Measurements from ENCODE around the gene FREM3. TPM values are rescaled to one million over a fixed set of nuclear protein-coding genes. Genes with fewer than 3 reads are reported as not detected.

The FREM3 gene
- total and polyA plus RNA-seq, 2 experiments from 2014 or later: not detected

DNA sequence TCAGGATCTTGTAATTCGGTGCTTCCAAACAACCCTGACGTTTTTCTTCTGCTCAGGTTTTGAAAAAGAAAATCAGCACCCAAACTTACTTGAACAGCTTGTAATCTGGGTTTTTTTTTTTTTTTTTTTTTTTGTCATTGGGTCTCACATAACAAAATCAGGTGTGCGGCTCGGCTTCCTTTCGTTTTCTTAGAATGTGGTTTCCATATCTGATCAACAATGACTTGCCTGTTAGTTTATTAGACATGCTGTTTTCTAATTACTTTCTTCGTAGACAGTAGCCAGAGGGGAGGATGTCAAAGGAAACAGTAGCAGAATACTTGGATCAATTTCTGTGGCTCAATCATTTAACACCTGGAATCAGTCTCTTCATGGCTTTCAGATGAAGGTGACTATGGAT lies 890 bp upstream of the FREM3 start:
- Histone ChIP-seq H3F3A (ENCODE audit: insufficient read depth) (no peaks in the 10 kb centered on the region), H3K27me3 (replicated peaks; ENCODE audit: insufficient read depth) (peaks cover 30% of the 10 kb centered on the region), H2AFZ (no peak overlapping the region), H3K79me2 (ENCODE audit: insufficient read depth) (no peaks in the 10 kb centered on the region), H3K36me3 (ENCODE audit: low read depth) (no peaks in the 10 kb centered on the region), H4K20me1 (ENCODE audit: insufficient read depth) (no peaks in the 10 kb centered on the region), H3K4me2 (ENCODE audit: unreplicated experiment) (no peak overlapping the region), H3K4me3 (no peak overlapping the region), H3K27ac (no peak overlapping the region), H3K9me3 (ENCODE audit: low read depth) (no peaks in the 10 kb centered on the region), H3K9me2 (ENCODE audit: insufficient read depth) (no peaks in the 10 kb centered on the region), H3K4me1 (ENCODE audit: insufficient read depth) (no peaks in the 10 kb centered on the region), H3K9ac (no peak overlapping the region)
- in situ Hi-C loops (cut with MboI): no loop called here
- TF ChIP-seq EZH2 (IDR thresholded peaks at IDR 0.05; ENCODE audit: insufficient read depth, poor library complexity, severe bottlenecking) (peak; percentile 27), EZH2phosphoT487 (IDR thresholded peaks at IDR 0.05; ENCODE audit: insufficient read depth, low read depth) (no peak)
- DNase-seq: no peak
- WGBS, 2 experiments (ENCODE audit: low coverage in 1 of 2, low lambda C conversion rate in 2 of 2, missing lambda C conversion rate in 2 of 2): 82 to 83% methylated on average over 6 of the region's 6 CpGs

DNA sequence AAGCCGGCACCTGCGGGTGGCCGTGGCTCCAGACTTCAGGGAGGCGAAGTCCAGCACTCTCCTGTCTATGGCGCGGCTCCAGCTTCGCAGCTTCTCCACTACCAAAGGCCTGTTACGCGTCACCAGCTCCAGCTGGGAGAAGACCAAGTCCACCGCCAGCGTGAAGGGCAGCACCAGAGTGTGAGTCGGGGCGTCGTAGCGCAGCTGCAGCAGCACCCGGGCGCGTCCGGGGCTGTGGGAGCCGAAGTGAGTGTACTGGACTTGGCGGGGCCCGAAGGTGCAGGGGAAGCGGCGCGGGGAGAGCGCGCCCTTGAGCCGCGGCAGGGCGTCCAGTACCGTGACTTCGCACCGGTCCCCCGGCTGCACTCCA lies 444 bp downstream of the FREM3 start:
- Histone ChIP-seq H4K20me1 (ENCODE audit: insufficient read depth) (no peaks in the 10 kb centered on the region), H3K79me2 (ENCODE audit: insufficient read depth) (no peaks in the 10 kb centered on the region), H3F3A (ENCODE audit: insufficient read depth) (no peaks in the 10 kb centered on the region), H3K9me2 (ENCODE audit: insufficient read depth) (no peaks in the 10 kb centered on the region), H3K9ac (no peak overlapping the region), H2AFZ (peak overlapping the region; percentile 38), H3K4me1 (ENCODE audit: insufficient read depth) (no peaks in the 10 kb centered on the region), H3K9me3 (ENCODE audit: low read depth) (no peaks in the 10 kb centered on the region), H3K4me3 (peak overlapping the region; percentile 54), H3K27ac (no peak overlapping the region), H3K4me2 (ENCODE audit: unreplicated experiment) (peak overlapping the region; percentile 71), H3K27me3 (replicated peaks; ENCODE audit: insufficient read depth) (peaks cover 30% of the 10 kb centered on the region), H3K36me3 (ENCODE audit: low read depth) (no peaks in the 10 kb centered on the region)
- peak; percentile 75 for DNase-seq
- no peak for TF ChIP-seq EZH2phosphoT487 (IDR thresholded peaks at IDR 0.05; ENCODE audit: insufficient read depth, low read depth)
- TF ChIP-seq EZH2 (IDR thresholded peaks at IDR 0.05; ENCODE audit: insufficient read depth, poor library complexity, severe bottlenecking): no peak
- in situ Hi-C loops (cut with MboI): no loop called here
- 3 to 8% methylated on average over 28 to 31 of the region's 34 CpGs for WGBS, 2 experiments (ENCODE audit: low coverage in 1 of 2, low lambda C conversion rate in 2 of 2, missing lambda C conversion rate in 2 of 2)

DNA sequence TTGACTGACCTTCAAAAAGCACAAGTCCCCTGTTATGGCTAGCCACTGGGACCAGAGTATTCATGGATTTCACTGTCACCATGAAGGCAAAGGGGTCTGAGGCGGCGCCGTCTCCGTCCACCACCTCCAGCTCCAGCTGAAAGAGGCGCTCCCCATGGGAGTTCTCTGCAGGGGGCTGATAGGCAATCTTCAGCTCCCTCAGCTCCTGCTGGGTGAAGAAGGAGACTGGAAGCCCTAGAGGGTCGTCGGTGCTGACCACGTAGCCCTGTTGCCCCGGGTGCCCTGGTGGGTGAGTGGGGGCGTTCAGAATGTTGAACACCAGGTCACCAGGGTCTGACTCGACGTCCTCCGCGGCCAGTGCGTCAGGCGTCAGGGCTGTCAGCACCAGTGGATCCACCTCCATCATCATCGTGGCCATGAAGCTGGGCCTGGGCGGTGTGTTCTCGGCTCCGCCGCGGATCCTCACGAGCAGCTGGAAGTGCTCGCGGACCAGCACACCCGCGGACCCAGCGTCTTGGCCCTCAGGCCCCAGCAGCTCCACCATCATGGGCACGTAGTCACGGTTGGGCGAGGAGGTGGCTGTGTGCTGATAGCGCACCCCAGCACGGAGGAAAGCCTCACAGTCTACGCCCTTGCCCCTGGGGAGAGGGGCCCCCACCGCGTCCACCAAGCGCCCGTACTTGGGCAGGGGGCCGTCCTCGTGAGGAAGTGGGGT lies 987 bp downstream of the FREM3 start:
- H3K9me3 ChIP-seq (ENCODE audit: low read depth): no peaks in the 10 kb centered on the region
- no peaks in the 10 kb centered on the region for H4K20me1 ChIP-seq (ENCODE audit: insufficient read depth)
- no peaks in the 10 kb centered on the region for H3K79me2 ChIP-seq (ENCODE audit: insufficient read depth)
- peak overlapping the region; percentile 71 for H3K4me2 ChIP-seq (ENCODE audit: unreplicated experiment)
- peak; percentile 15 for DNase-seq
- no peaks in the 10 kb centered on the region for H3K9me2 ChIP-seq (ENCODE audit: insufficient read depth)
- 22 to 31% methylated on average over 34 to 40 of the region's 40 CpGs for WGBS, 2 experiments (ENCODE audit: low coverage in 1 of 2, low lambda C conversion rate in 2 of 2, missing lambda C conversion rate in 2 of 2)
- H3K4me3 ChIP-seq: peak overlapping the region; percentile 54
- no peak overlapping the region for H3K9ac ChIP-seq
- no peaks in the 10 kb centered on the region for H3K36me3 ChIP-seq (ENCODE audit: low read depth)
- peak overlapping the region; percentile 38 for H2AFZ ChIP-seq
- H3K4me1 ChIP-seq (ENCODE audit: insufficient read depth): no peaks in the 10 kb centered on the region
- H3K27ac ChIP-seq: no peak overlapping the region
- in situ Hi-C loops (cut with MboI): no loop called here
- peaks cover 30% of the 10 kb centered on the region for H3K27me3 ChIP-seq (replicated peaks; ENCODE audit: insufficient read depth)
- H3F3A ChIP-seq (ENCODE audit: insufficient read depth): no peaks in the 10 kb centered on the region
- TF ChIP-seq EZH2phosphoT487 (IDR thresholded peaks at IDR 0.05; ENCODE audit: insufficient read depth, low read depth) (no peak), EZH2 (IDR thresholded peaks at IDR 0.05; ENCODE audit: insufficient read depth, poor library complexity, severe bottlenecking) (no peak)

DNA sequence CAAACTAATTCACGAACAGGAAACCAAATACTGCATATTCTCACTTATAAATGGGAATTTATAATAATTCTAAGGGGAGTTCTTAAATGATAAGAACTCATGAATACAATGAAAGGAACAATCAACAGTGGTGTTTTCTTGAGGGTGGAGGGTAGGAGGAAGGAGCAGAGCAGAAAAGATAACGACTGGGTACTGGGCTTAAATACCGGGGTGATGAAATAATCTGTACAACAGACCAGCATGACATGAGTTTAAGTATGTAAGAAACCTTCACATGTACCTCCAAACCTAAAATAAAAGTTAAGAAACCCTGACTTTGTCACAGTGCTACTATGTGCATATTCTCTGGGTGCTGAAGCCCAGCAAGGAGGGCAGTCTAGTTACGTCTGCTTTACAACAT lies 6.6 kb downstream of the FREM3 start:
- WGBS, 2 experiments (ENCODE audit: low coverage in 1 of 2, low lambda C conversion rate in 2 of 2, missing lambda C conversion rate in 2 of 2): 55 to 65% methylated on average over 4 of the region's 4 CpGs

More for the DNA sequence above, 6.6 kb downstream of the FREM3 start:
- Histone ChIP-seq H3K36me3 (ENCODE audit: low read depth) (no peaks in the 10 kb centered on the region), H3K27ac (no peak overlapping the region), H3K79me2 (ENCODE audit: insufficient read depth) (no peaks in the 10 kb centered on the region), H3K9ac (no peak overlapping the region), H4K20me1 (ENCODE audit: insufficient read depth) (no peaks in the 10 kb centered on the region), H3K4me1 (ENCODE audit: insufficient read depth) (no peaks in the 10 kb centered on the region), H3K27me3 (replicated peaks; ENCODE audit: insufficient read depth) (no peaks in the 10 kb centered on the region), H3K9me2 (ENCODE audit: insufficient read depth) (no peaks in the 10 kb centered on the region), H3K9me3 (ENCODE audit: low read depth) (no peaks in the 10 kb centered on the region), H2AFZ (no peak overlapping the region), H3K4me2 (ENCODE audit: unreplicated experiment) (no peak overlapping the region), H3K4me3 (no peak overlapping the region), H3F3A (ENCODE audit: insufficient read depth) (no peaks in the 10 kb centered on the region)
- no peak for DNase-seq
- in situ Hi-C loops (cut with MboI): no loop called here
- no peak for TF ChIP-seq EZH2phosphoT487 (IDR thresholded peaks at IDR 0.05; ENCODE audit: insufficient read depth, low read depth)
- TF ChIP-seq EZH2 (IDR thresholded peaks at IDR 0.05; ENCODE audit: insufficient read depth, poor library complexity, severe bottlenecking): no peak

Data from GM23248 (cell line).